ENCODE data around the gene SFXN3.

GRCh38 chr10:101090597-101090996, 59.6 kb downstream of the SFXN3 start:
- TF ChIP-seq EZH2 (IDR thresholded peaks at IDR 0.05; ENCODE audit: insufficient read depth, poor library complexity, severe bottlenecking) (no peak), EZH2phosphoT487 (IDR thresholded peaks at IDR 0.05; ENCODE audit: insufficient read depth, low read depth) (no peak)

Measured in GM23248 (cell line).